Measurements from ENCODE around the gene PPP1R12B. TPM values are rescaled to one million over a fixed set of nuclear protein-coding genes. Genes with fewer than 3 reads are reported as not detected.
A peak's percentile ranks its signal among the peaks of the same experiment; 100 is the strongest.

PPP1R12B gene
- total RNA-seq, result 8.2 and 13.2 TPM in 2 replicates

DNA sequence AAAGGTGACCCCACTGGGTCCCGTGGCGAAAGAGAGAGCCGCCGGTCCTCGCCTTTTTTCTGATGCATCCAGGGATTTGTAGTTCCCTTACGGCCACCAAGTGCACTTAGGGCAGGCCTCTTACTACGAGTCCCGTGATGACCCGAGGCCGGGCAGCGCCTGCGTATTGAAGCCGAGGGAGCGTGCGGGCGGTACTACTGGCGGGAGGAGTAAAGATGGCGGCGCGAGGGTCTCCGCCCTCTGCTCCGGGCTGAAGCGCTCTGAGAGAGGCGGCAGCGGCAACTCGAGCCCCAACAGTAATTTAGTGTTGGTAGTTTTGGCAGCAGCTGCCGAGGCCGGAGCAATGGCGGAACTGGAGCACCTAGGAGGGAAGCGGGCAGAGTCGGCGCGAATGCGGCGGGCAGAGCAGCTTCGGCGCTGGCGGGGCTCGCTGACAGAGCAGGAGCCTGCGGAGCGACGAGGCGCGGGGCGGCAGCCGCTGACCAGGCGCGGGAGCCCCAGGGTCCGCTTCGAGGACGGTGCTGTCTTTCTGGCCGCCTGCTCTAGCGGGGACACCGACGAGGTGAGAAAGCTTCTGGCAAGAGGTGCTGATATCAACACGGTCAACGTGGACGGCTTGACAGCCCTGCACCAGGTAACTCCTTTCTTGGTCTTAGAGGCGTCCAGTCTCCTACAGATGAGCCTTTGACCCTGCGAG, at the start of gene PPP1R12B:
TSS of gene PPP1R12B (plus strand) at position 191 of the 697 bp plus-strand sequence. CDS start at position 344, 153 bp downstream.

Small RNA genes within 50 kb of the gene (small RNA-seq; reads per million reads assigned to genes)
- gene AC099336.2 (not detected), gene RF00156 (0.34 reads per million, percentile 14 among the genes with 10 or more reads in this experiment), gene RNU6-89P (not detected)

Other genes with a start within 250 kb of the PPP1R12B start
- not detected in 2 replicates for gene GPR37L1, start 225.8 kb upstream of the PPP1R12B start, total RNA-seq
- 32.0 and 39.6 TPM in 2 replicates for gene ARL8A, start 204.0 kb upstream of the PPP1R12B start, total RNA-seq
- 0.76 TPM in 1 of 2 replicates, not detected in the other for gene PTPN7, start 188.1 kb upstream of the PPP1R12B start, total RNA-seq
- under 0.01 TPM in 1 of 2 replicates, not detected in the other for gene LGR6, start 154.9 kb upstream of the PPP1R12B start, total RNA-seq
- 18.9 and 29.5 TPM in 2 replicates for gene UBE2T, start 6.8 kb upstream of the PPP1R12B start, total RNA-seq

Measured in vein endothelial cell (primary cell).